PFSK-1 (cell line): ENCODE results near the gene SACS.

Experiments
- POLR2AphosphoS5 ChIP-seq: IDR thresholded peaks from 2 replicates; pipeline ENCODE4 v1.6.1; 2012; ENCODE audit warnings: low read depth, mild to moderate bottlenecking, control low read depth, low read length, moderate library complexity
- SIN3A ChIP-seq: IDR thresholded peaks from 2 replicates; pipeline ENCODE4 v1.6.1; 2012; ENCODE audit warnings: mild to moderate bottlenecking, low read length, moderate library complexity, borderline replicate concordance; ENCODE audit not compliant: insufficient read depth
- TAF1 ChIP-seq: IDR thresholded peaks from 2 replicates; pipeline ENCODE4 v1.6.1; 2012; ENCODE audit warnings: low read length, control low read depth, borderline replicate concordance; ENCODE audit not compliant: insufficient read depth
- TF ChIP-seq, protein P1 (sequence below), 2 experiments: IDR thresholded peaks; 2 replicates each; pipeline versions ENCODE4 v1.6.1 to v1.8.0; 2011 to 2012; ENCODE audit warnings: low read depth in 2 of 2, low read length in 2 of 2, control low read depth in 1 of 2, inconsistent platforms in 1 of 2, mild to moderate bottlenecking in 1 of 2, moderate library complexity in 1 of 2; ENCODE audit not compliant: insufficient read depth in 1 of 2

DNA sequence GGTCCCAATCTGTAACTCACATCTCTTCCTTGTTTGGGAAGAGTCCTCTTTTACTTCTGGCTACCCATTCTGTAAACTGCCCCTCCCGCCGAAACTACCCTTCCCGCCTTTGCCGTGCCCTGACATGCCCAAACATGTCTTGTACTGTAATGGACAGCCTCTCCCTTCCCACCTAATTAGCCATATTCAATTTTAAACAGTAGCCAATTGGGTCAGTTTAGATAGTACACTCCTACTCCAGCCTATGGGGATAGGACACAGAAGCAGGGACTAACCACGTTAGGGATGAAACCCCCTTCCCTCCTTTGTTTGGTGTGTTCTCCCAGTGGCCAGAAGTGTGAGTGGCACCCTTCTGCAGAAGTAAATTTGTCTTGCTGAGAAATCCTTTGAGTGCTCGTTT is 34.2 kb downstream of the SACS start:
- TF ChIP-seq TAF1 = no peak
- no peak for TF ChIP-seq POLR2AphosphoS5
- TF ChIP-seq, protein P1, sequence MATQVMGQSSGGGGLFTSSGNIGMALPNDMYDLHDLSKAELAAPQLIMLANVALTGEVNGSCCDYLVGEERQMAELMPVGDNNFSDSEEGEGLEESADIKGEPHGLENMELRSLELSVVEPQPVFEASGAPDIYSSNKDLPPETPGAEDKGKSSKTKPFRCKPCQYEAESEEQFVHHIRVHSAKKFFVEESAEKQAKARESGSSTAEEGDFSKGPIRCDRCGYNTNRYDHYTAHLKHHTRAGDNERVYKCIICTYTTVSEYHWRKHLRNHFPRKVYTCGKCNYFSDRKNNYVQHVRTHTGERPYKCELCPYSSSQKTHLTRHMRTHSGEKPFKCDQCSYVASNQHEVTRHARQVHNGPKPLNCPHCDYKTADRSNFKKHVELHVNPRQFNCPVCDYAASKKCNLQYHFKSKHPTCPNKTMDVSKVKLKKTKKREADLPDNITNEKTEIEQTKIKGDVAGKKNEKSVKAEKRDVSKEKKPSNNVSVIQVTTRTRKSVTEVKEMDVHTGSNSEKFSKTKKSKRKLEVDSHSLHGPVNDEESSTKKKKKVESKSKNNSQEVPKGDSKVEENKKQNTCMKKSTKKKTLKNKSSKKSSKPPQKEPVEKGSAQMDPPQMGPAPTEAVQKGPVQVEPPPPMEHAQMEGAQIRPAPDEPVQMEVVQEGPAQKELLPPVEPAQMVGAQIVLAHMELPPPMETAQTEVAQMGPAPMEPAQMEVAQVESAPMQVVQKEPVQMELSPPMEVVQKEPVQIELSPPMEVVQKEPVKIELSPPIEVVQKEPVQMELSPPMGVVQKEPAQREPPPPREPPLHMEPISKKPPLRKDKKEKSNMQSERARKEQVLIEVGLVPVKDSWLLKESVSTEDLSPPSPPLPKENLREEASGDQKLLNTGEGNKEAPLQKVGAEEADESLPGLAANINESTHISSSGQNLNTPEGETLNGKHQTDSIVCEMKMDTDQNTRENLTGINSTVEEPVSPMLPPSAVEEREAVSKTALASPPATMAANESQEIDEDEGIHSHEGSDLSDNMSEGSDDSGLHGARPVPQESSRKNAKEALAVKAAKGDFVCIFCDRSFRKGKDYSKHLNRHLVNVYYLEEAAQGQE (IDR thresholded peaks at IDR 0.05; ENCODE audit: insufficient read depth in 1 of 2, low read depth in 2 of 2, low read length in 2 of 2) = no peak
- no peak for TF ChIP-seq SIN3A
